Aorta (tissue), 5 donors: ENCODE results near the gene PIEZO2. TPM values are rescaled to one million over a fixed set of nuclear protein-coding genes. Genes with fewer than 3 reads are reported as not detected.
A peak's percentile ranks its signal among the peaks of the same experiment; 100 is the strongest.
"Not testable (repeated sequence)": the region's sequence is repeated elsewhere in the genome, so short reads cannot be mapped to it uniquely, and the experiment has no call there.

Experiments used
- ATAC-seq: fragments of 200-7000 bp; cut with Tn5 transposase; one replicate; pipeline ENCODE4 v1.9.1; 2022; ENCODE audit warnings: moderate library complexity; ENCODE audit not compliant: low FRiP score
- DNase-seq, 2 donors: peaks; one replicate each; pipeline ENCODE4 v3.0.0-alpha.2; 2020
- H3K27ac ChIP-seq, 2 donors: one replicate each; pipeline ENCODE4 v1.5.1; 2013; ENCODE audit warnings: low read length in 2 of 2, mild to moderate bottlenecking in 2 of 2, moderate library complexity in 2 of 2, control low read depth in 1 of 2, inconsistent platforms in 1 of 2, low read depth in 1 of 2
- H3K27me3 ChIP-seq, 2 donors: one replicate each; pipeline ENCODE4 v1.6.1; 2013; ENCODE audit warnings: control low read depth in 1 of 2, low read length in 1 of 2, mild to moderate bottlenecking in 1 of 2, moderate library complexity in 1 of 2; ENCODE audit not compliant: insufficient read depth in 2 of 2, control insufficient read depth in 1 of 2
- H3K36me3 ChIP-seq, 2 donors: one replicate each; pipeline ENCODE4 v1.6.1; 2013; ENCODE audit warnings: control low read depth in 1 of 2, low read length in 1 of 2, mild to moderate bottlenecking in 1 of 2; ENCODE audit not compliant: insufficient read depth in 2 of 2, control insufficient read depth in 1 of 2
- H3K4me1 ChIP-seq, 2 donors: one replicate each; pipeline ENCODE4 v1.6.1; 2013; ENCODE audit warnings: low read length in 2 of 2, control low read depth in 1 of 2, mild to moderate bottlenecking in 1 of 2, moderate library complexity in 1 of 2; ENCODE audit not compliant: insufficient read depth in 2 of 2, control insufficient read depth in 1 of 2
- H3K4me3 ChIP-seq, 2 donors: one replicate each; pipeline ENCODE4 v1.5.1; 2013; ENCODE audit warnings: low read length in 2 of 2, control low read depth in 1 of 2, mild to moderate bottlenecking in 1 of 2
- H3K9me3 ChIP-seq: one replicate; pipeline ENCODE4 v1.6.1; 2013; ENCODE audit warnings: mild to moderate bottlenecking, low read length; ENCODE audit not compliant: control insufficient read depth
- WGBS, 2 donors: extraction: QIAGEN DNeasy Blood & Tissue Kit; methylation state at CpG; one replicate each; pipeline ENCODE4 v1.1.7; 2013; 5-methylcytosine and 5-hydroxymethylcytosine counted together
- intact Hi-C, 2 donors: fragments of 100-400 bp; cut with DNase I; formaldehyde crosslinking; loops; one replicate each; pipeline versions ENCODE4 v1.14.2 to v1.15.0; 2022
- long read RNA-seq, 2 donors: library from polyadenylated mRNA; unstranded; transcript quantifications; one replicate each; pipeline ENCODE4 v2.0.0, GENCODE V29; 2020 to 2021
- polyA plus RNA-seq, 2 donors: library from polyadenylated mRNA; stranded (reverse); fragments of 200-250 nt; gene quantifications; one replicate each; pipeline ENCODE4 v1.2.3, GENCODE V29; 2013
- total RNA-seq, 2 donors: library from RNA; stranded (reverse); fragmentation: NEBNext Ultra II Directional; extraction: Animal tissue kit (Norgen Biotek cat#: 25700); gene quantifications; one replicate each; pipeline ENCODE4 v1.2.1, GENCODE V29; 2021
- donor health status: healthy with polysubstance abuse.
- donor health status: Bipolar disorder and iron deficiency.
- donor health status: DM: no; HTN: no; CAD: no.
- donor health status: DM: no; HTN: no; CAD: no.
- donor health status: DM: yes; HTN: yes; CAD: no.

PIEZO2 gene
- total RNA-seq (1 to 10 TPM; 2.3 to 8.8 TPM), polyA plus RNA-seq (under 1 TPM; 0.50 to 0.90 TPM)
- long read RNA-seq, donor 1, partial matches to known transcripts = 0 of 1 reads
- long read RNA-seq, donor 1, other reads (novel, unspliced or antisense) = 1 of 1 reads
- long read RNA-seq, donor 2, partial matches to known transcripts = 1 of 5 reads
- long read RNA-seq, donor 2, other reads (novel, unspliced or antisense) = 4 of 5 reads

DNA sequence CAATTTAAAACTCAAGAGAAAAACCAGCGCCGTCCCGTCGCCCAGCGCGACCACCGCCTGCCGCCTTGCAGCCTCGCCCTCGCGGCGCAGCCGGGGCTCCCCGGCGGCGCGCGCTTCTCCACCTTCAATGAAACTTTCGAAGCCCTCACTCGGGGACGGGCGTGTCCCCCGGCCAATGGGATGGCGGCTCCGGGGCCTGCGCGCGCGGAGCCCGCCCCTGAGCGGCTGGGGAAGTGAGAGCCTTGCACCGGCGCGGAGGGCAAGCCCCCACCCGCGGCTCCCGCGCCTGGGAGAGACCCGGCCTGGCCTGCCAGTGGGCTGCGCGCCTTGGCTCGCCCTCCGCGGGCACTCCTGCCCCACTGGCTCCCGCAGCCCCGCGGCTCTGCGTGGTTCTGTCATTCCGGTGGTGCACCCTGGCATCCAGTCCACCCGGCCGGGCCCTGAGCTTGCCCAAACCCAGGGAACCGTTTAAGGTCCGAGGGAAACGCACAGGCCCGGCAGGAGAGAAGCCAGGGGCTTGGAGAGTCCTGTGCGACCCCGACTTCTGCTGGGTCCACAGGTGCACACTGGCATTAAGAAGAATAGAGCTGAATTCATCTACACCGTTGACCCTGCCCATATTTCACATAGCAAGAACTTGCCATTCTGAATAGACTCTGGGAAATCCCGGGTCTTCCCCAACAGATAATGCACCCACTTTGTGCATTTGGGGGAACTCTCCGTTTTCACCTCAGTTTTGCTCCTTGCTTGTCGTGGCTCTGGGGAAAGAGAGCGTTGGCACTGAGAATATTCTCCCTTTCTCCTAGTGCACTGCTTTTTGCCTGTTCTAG is at the start of gene PIEZO2:
Gene PIEZO2 (minus strand): TSS at position 129 of the 830 bp plus-strand sequence. CDS start 981 bp downstream, outside the sequence.
- Histone ChIP-seq H3K4me3 (peak within 1 kb of the TSS; percentile 45 to 61), H3K27me3 (no peaks in the 10 kb centered on the region), H3K36me3 (no peaks in the 10 kb centered on the region), H3K9me3 (no peaks in the 10 kb centered on the region), H3K27ac (no peak within 1 kb of the TSS), H3K4me1 (no peaks in the 10 kb centered on the region)
- ATAC-seq (peak; percentile 78), DNase-seq (peak; percentile 80 to 89)
- 3 to 4% methylated on average over 47 to 62 of the region's 62 CpGs for WGBS, 2 donors
- intact Hi-C loops = loop anchor here in 1 of 2 donors (10.0 kb wide), 1 partner anchor 585 kb away; no protein-coding TSS in a partner anchor

DNA sequence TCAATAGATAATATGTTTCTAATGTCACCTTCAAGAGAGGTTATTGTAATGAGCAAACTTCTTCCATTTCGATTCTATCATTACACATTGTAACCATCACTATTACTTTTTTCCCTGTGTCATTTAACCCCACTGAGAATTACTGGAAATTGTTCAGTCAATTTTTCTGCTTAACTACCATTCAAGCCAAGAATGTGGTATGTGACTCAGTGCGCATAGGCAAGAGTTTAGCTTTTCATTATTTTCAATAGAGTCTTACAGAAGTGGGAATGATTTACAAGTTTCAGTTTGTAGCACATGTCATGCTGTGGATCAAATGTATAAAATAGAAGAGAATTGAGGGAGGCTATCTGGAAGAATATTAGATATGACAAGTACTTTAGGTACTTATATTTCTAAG is 34.3 kb upstream of the PIEZO2 start:
- no peak for DNase-seq
- no peak overlapping the region for H3K27ac ChIP-seq
- no peaks in the 10 kb centered on the region for H3K4me1 ChIP-seq
- peaks cover 0 to 2% of the 10 kb centered on the region in 2 donors for H3K36me3 ChIP-seq
- 87 to 89% methylated on average over 2 of the region's 2 CpGs for WGBS, 2 donors
- no peaks in the 10 kb centered on the region for H3K9me3 ChIP-seq
- no peaks in the 10 kb centered on the region for H3K27me3 ChIP-seq
- intact Hi-C loops = no loop called here
- no peak overlapping the region for H3K4me3 ChIP-seq
- ATAC-seq = no peak

DNA sequence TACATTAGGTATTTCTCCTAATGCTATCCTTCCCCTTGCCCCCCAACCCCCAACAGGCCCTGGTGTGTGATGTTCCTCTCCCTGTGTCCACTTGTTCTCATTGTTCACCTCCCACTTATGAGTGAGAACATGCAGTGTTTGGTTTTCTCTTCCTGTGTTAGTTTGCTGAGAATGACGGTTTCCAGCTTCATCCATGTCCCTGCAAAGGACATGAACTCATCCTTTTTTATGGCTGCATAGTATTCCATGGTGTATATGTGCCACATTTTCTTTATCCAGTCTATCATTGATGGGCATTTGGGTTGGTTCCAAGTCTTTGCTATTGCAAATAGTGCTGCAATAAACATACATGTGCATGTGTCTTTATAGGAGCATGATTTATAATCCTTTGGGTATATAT is 32.3 kb upstream of the PIEZO2 start:
- H3K36me3 ChIP-seq, H3K4me1 ChIP-seq, H3K27ac ChIP-seq, H3K9me3 ChIP-seq, intact Hi-C loops, ATAC-seq, DNase-seq, H3K4me3 ChIP-seq, H3K27me3 ChIP-seq: not testable (repeated sequence)
- 88 to 96% methylated on average over 1 of the region's 1 CpG for WGBS, 2 donors

GRCh38 chr18:11179959-11180519 is 30.7 kb upstream of the PIEZO2 start:
- peaks cover 0 to 6% of the 10 kb centered on the region in 2 donors for H3K4me1 ChIP-seq
- 27 to 38% methylated on average over 6 of the region's 6 CpGs for WGBS, 2 donors
- intact Hi-C loops = loop anchor here in 1 of 2 donors (5.0 kb wide), 1 partner anchor 147 kb away; no protein-coding TSS in a partner anchor
- no peaks in the 10 kb centered on the region for H3K27me3 ChIP-seq
- no peak for DNase-seq
- peak overlapping the region in 1 of 2 donors; percentile 5 for H3K27ac ChIP-seq
- no peaks in the 10 kb centered on the region for H3K36me3 ChIP-seq
- no peaks in the 10 kb centered on the region for H3K9me3 ChIP-seq
- H3K4me3 ChIP-seq = no peak overlapping the region
- ATAC-seq = no peak

DNA sequence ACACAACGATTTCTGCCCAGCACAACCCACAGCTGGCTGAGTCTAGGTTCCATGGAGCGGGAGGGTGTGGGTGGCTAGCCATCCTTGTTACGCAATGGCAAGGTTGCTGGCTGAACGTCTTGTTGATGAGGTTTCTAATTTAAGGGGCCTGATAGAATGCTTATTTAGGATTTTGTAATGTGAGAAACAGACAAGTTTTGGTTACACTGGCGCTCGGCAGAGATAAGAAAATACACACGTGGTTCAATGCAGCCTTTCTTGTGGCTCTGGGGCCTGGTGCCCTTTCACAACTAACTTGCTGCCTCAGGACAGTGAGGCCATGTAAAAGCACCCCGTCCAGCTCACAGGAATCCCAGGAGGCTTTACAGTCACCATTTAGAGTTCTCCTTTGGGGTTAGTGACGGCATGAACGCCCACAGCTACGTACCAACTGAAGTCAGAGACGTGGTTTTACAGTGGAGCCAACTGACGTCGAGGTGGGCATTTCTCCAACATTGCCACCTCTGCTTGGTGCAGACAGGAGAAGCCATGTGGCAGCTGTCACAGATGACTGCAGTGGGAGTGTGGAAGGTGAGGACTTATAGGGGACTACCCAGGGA is 29.7 kb upstream of the PIEZO2 start:
- intact Hi-C loops = loop anchor here in 1 of 2 donors (5.0 kb wide), 1 partner anchor 148 kb away; no protein-coding TSS in a partner anchor
- H3K27me3 ChIP-seq = no peaks in the 10 kb centered on the region
- ATAC-seq = peak; percentile 90
- H3K4me1 ChIP-seq = peaks cover 0 to 6% of the 10 kb centered on the region in 2 donors
- no peaks in the 10 kb centered on the region for H3K36me3 ChIP-seq
- DNase-seq = peak; percentile 78 to 92
- peak overlapping the region in 1 of 2 donors; percentile 30 for H3K27ac ChIP-seq
- H3K4me3 ChIP-seq = no peak overlapping the region
- 6 to 7% methylated on average over 14 of the region's 14 CpGs for WGBS, 2 donors
- no peaks in the 10 kb centered on the region for H3K9me3 ChIP-seq

GRCh38 chr18:11177382-11177781 is 28.0 kb upstream of the PIEZO2 start:
- intact Hi-C loops = loop anchor here in 1 of 2 donors (5.0 kb wide), 1 partner anchor 150 kb away; no protein-coding TSS in a partner anchor
- DNase-seq (no peak), ATAC-seq (no peak)
- Histone ChIP-seq H3K9me3 (no peaks in the 10 kb centered on the region), H3K4me3 (no peak overlapping the region), H3K36me3 (no peaks in the 10 kb centered on the region), H3K4me1 (peaks cover 0 to 6% of the 10 kb centered on the region in 2 donors), H3K27ac (peak overlapping the region; percentile 50 to 60), H3K27me3 (no peaks in the 10 kb centered on the region)
- WGBS, 2 donors = 84 to 86% methylated on average over 3 of the region's 3 CpGs

- no peak for ATAC-seq
- no peak for DNase-seq
- H3K36me3 ChIP-seq = no peaks in the 10 kb centered on the region
- no peaks in the 10 kb centered on the region for H3K9me3 ChIP-seq
- peaks cover 0 to 6% of the 10 kb centered on the region in 2 donors for H3K4me1 ChIP-seq
- no peaks in the 10 kb centered on the region for H3K27me3 ChIP-seq
- intact Hi-C loops = loop anchor here in 1 of 2 donors (5.0 kb wide), 1 partner anchor 151 kb away; no protein-coding TSS in a partner anchor
- H3K27ac ChIP-seq = peak overlapping the region; percentile 69 to 86
- H3K4me3 ChIP-seq = no peak overlapping the region
- WGBS, 2 donors = 26 to 40% methylated on average over 3 of the region's 3 CpGs
Observed at GRCh38 chr18:11176481-11176881, 27.1 kb upstream of the PIEZO2 start.

DNA sequence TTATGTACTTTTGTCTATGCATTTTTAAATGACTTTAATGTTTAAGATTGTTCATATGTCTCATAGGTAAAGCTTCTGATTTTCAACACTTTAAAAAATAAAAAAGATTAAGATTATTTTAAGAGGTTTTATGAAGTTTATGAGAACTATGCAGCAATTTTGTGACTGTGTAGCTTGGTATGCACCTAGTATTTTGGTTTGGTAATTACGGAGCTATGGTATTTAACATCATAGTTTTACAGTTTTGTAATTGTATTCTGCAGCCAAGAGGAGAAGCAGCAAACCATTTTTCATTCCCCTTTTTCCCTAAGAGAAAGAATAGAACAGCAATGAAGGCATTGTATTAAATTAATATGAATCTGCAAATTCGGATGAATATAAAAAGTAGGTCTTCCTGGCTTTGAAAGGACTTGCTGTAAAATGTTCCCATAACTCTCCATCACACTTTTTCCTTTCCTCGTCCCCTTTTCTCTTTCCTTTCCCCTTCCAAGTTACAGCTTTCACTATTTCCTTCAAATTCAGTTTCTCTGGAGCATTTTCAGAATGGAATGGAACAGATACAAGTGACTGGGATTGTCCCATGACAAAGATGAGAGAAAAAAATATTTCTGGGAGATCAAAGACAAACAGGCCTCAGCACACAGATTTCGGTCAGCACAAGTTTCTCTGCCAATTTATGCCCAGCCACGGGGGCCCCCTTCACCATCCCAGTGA is 26.1 kb upstream of the PIEZO2 start:
- Histone ChIP-seq H3K27ac (peak overlapping the region; percentile 86 to 96), H3K4me1 (peaks cover 0 to 6% of the 10 kb centered on the region in 2 donors), H3K36me3 (no peaks in the 10 kb centered on the region), H3K27me3 (no peaks in the 10 kb centered on the region), H3K4me3 (peak overlapping the region in 1 of 2 donors; percentile 32), H3K9me3 (no peaks in the 10 kb centered on the region)
- DNase-seq (no peak), ATAC-seq (no peak)
- intact Hi-C loops = loop anchor here in 1 of 2 donors (5.0 kb wide), 1 partner anchor 152 kb away; no protein-coding TSS in a partner anchor
- 4 to 7% methylated on average over 5 of the region's 5 CpGs for WGBS, 2 donors
